ENCODE data around the gene PSMF1. TPM values are rescaled to one million over a fixed set of nuclear protein-coding genes. Genes with fewer than 3 reads are reported as not detected.

The PSMF1 gene
- total and polyA plus RNA-seq, 9 of the 15 experiments (the other 6 are each of a cell fraction or from before 2014, with no cell fraction given) = 8.5 to 192 (median 33.2) TPM

DNA sequence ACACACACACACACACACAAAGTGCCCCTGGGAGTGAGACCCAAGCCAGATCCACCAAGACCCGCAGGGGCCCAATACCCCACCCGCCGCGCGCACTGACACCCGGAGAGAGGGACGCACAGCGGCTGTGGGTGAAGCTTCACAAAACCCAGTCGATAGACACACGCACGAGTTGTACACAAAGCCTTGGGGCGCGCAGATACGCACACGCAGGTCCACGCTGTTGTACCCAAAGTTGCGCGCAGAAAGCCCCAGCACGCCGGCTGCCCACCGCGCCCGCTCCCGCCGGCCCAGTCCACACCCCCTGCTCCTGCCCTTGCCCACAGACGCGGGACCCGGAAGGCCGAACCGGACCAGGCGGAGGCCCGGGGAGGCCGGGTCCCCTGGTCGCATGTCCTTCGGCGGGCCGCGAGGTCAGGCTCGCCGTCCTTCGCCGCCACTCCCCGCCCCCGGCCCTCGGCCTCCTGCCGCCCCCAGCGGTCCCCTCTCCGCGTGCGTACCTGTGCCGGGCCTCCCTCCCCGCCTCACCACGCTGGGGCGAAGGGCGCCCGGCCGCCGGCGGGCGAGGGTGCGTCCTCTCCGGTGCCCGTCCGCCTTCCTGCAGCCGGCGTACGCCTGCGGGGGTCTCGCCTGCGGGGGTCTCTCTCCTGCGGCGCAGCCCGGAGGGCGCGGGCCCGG, 66.4 kb downstream of the PSMF1 start, which contains the start of gene TMEM74B (continued):
- TF ChIP-seq, protein P1, sequence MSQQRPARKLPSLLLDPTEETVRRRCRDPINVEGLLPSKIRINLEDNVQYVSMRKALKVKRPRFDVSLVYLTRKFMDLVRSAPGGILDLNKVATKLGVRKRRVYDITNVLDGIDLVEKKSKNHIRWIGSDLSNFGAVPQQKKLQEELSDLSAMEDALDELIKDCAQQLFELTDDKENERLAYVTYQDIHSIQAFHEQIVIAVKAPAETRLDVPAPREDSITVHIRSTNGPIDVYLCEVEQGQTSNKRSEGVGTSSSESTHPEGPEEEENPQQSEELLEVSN (IDR thresholded peaks at IDR 0.05; ENCODE audit: borderline replicate concordance in 1 of 2, extremely low read depth in 1 of 2, insufficient read depth in 1 of 2, insufficient read length in 1 of 2, low read depth in 1 of 2, low read length in 1 of 2, poor library complexity in 1 of 2, severe bottlenecking in 1 of 2) = peak in 1 of 2 experiments; percentile 72
- no peak for TF ChIP-seq HEY1 (CRISPR knock-in tag; IDR thresholded peaks at IDR 0.05; ENCODE audit: borderline replicate concordance)
- no peak for TF ChIP-seq ZSCAN29 (IDR thresholded peaks at IDR 0.05)
- no peak for TF ChIP-seq OTX1 (CRISPR knock-in tag; IDR thresholded peaks at IDR 0.05)
- TF ChIP-seq, protein P2, sequence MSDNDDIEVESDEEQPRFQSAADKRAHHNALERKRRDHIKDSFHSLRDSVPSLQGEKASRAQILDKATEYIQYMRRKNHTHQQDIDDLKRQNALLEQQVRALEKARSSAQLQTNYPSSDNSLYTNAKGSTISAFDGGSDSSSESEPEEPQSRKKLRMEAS (CRISPR knock-in tag; IDR thresholded peaks at IDR 0.05) = peak; percentile 46
- no peak for TF ChIP-seq JUND (IDR thresholded peaks at IDR 0.05; ENCODE audit: borderline replicate concordance, low read depth, low read length)
- TF ChIP-seq JUND (tag; IDR thresholded peaks at IDR 0.05; ENCODE audit: borderline replicate concordance, low read depth, low read length) = no peak
- no peak for TF ChIP-seq CTBP1 (IDR thresholded peaks at IDR 0.05; ENCODE audit: borderline replicate concordance)
- no peak for TF ChIP-seq SMAD1 (IDR thresholded peaks at IDR 0.05; ENCODE audit: low read depth, low read length, partially characterized antibody)
- TF ChIP-seq TCF3 (CRISPR knock-in tag; IDR thresholded peaks at IDR 0.05) = no peak
- no peak for TF ChIP-seq BRD4 (IDR thresholded peaks at IDR 0.05)
- no peak for TF ChIP-seq MITF (IDR thresholded peaks at IDR 0.05)
- TF ChIP-seq DMBX1 (CRISPR knock-in tag; IDR thresholded peaks at IDR 0.05; ENCODE audit: borderline replicate concordance) = no peak
- TF ChIP-seq ELF4 (CRISPR knock-in tag; IDR thresholded peaks at IDR 0.05) = no peak
- no peak for TF ChIP-seq KDM4B (IDR thresholded peaks at IDR 0.05; ENCODE audit: borderline replicate concordance in 2 of 2, low read depth in 1 of 2)
- peak; percentile 53 for TF ChIP-seq SAP30 (IDR thresholded peaks at IDR 0.05; ENCODE audit: borderline replicate concordance, insufficient read depth, low read depth, low read length, poor library complexity, severe bottlenecking)
- TF ChIP-seq NONO (IDR thresholded peaks at IDR 0.05; ENCODE audit: low read depth in 2 of 2, low read length in 1 of 2) = 0 out of 4 replicates have a peak, but pooled peaks of 1 of the 2 experiments have one; percentile 28
- TF ChIP-seq, protein P3, sequence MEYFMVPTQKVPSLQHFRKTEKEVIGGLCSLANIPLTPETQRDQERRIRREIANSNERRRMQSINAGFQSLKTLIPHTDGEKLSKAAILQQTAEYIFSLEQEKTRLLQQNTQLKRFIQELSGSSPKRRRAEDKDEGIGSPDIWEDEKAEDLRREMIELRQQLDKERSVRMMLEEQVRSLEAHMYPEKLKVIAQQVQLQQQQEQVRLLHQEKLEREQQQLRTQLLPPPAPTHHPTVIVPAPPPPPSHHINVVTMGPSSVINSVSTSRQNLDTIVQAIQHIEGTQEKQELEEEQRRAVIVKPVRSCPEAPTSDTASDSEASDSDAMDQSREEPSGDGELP (CRISPR knock-in tag; IDR thresholded peaks at IDR 0.05; ENCODE audit: borderline replicate concordance) = peak; percentile 49; the same call in 1 of the 2 replicates
- no peak for TF ChIP-seq SRSF1 (IDR thresholded peaks at IDR 0.05; ENCODE audit: low read depth, low read length)
- no peak for TF ChIP-seq ZNF395 (CRISPR knock-in tag; IDR thresholded peaks at IDR 0.05)
